Measurements from ENCODE around the gene DAGLA. TPM values are rescaled to one million over a fixed set of nuclear protein-coding genes. Genes with fewer than 3 reads are reported as not detected.
A peak's percentile ranks its signal among the peaks of the same experiment; 100 is the strongest.

Gene DAGLA
- total RNA-seq, 4 donors from 2014 or later: 11.9 to 31.4 (median 17.0) TPM

GRCh38 chr11:61686469-61686868, 6.3 kb downstream of the DAGLA start:
- intact Hi-C loops (cut with DNase I; ENCODE audit: low total_unique reads) (no loop called here), in situ Hi-C loops (cut with MboI; ENCODE audit: low pct_ligation_motif_present in 1 of 4, low pct_unique_long_range_greater_than_20kb in 1 of 4, low sequenced_read_pairs in 3 of 4) (no loop called here)
- H3K4me3 ChIP-seq: no peak overlapping the region
- peaks cover 22 to 75% (median 64%) of the 10 kb centered on the region in 4 donors for H3K4me1 ChIP-seq
- no peak overlapping the region for H3K27ac ChIP-seq
- TF ChIP-seq POLR2AphosphoS5 (IDR thresholded peaks at IDR 0.05) (no peak), CTCF (IDR thresholded peaks at IDR 0.05) (no peak), POLR2A (IDR thresholded peaks at IDR 0.05) (no peak), EP300 (IDR thresholded peaks at IDR 0.05; ENCODE audit: low read depth) (no peak)
- H3K27me3 ChIP-seq: no peaks in the 10 kb centered on the region
- no peak for DNase-seq
- H3K36me3 ChIP-seq: no peaks in the 10 kb centered on the region
- no peaks in the 10 kb centered on the region for H3K9me3 ChIP-seq
- WGBS, 2 donors (ENCODE audit: low coverage in 1 of 2): 50 to 85% methylated on average over 1 to 8 of the region's 8 CpGs

- in situ Hi-C loops (cut with MboI; ENCODE audit: low pct_ligation_motif_present in 1 of 4, low pct_unique_long_range_greater_than_20kb in 1 of 4, low sequenced_read_pairs in 3 of 4): no loop called here
- Histone ChIP-seq H3K27ac (peak overlapping the region; percentile 85 to 90 (median 88)), H3K9me3 (no peaks in the 10 kb centered on the region), H3K36me3 (no peaks in the 10 kb centered on the region), H3K27me3 (no peaks in the 10 kb centered on the region), H3K4me3 (no peak overlapping the region), H3K4me1 (peaks cover 22 to 77% (median 62%) of the 10 kb centered on the region in 4 donors)
- no peak for DNase-seq
- TF ChIP-seq EP300 (IDR thresholded peaks at IDR 0.05; ENCODE audit: low read depth) (no peak), CTCF (IDR thresholded peaks at IDR 0.05) (no peak), POLR2A (IDR thresholded peaks at IDR 0.05) (no peak), POLR2AphosphoS5 (IDR thresholded peaks at IDR 0.05) (no peak)
- WGBS, 2 donors (ENCODE audit: low coverage in 1 of 2): 60 to 88% methylated on average over 1 to 11 of the region's 11 CpGs
- intact Hi-C loops (cut with DNase I; ENCODE audit: low total_unique reads): no loop called here
Measured at GRCh38 chr11:61687420-61687819, 7.2 kb downstream of the DAGLA start.

GRCh38 chr11:61688365-61689163, 8.4 kb downstream of the DAGLA start:
- Histone ChIP-seq H3K9me3 (no peaks in the 10 kb centered on the region), H3K27ac (peak overlapping the region; percentile 85 to 90 (median 88))
- intact Hi-C loops (cut with DNase I; ENCODE audit: low total_unique reads): no loop called here

DNA sequence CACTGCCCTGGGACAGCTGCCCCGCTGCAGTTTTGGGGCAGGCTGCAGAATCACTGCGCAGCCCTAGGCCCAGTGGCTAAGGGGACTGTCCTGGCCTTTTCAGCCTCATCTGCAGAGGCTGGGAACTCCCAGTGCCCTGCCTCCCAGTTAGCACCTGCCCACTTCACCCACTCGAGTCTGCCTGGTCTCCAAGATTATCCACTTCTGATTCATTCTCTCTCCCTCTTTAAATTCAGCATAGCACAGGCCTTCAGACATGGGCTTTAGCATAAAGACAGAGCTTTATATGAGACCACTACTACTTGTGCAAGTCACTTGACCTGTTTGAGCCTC, 8.9 kb downstream of the DAGLA start:
- Histone ChIP-seq H3K4me1 (peaks cover 22 to 70% (median 54%) of the 10 kb centered on the region in 4 donors), H3K9me3 (no peaks in the 10 kb centered on the region), H3K36me3 (no peaks in the 10 kb centered on the region), H3K27ac (peak overlapping the region; percentile 85 to 90 (median 88)), H3K27me3 (no peaks in the 10 kb centered on the region), H3K4me3 (no peak overlapping the region)
- intact Hi-C loops (cut with DNase I; ENCODE audit: low total_unique reads) (no loop called here), in situ Hi-C loops (cut with MboI; ENCODE audit: low pct_ligation_motif_present in 1 of 4, low pct_unique_long_range_greater_than_20kb in 1 of 4, low sequenced_read_pairs in 3 of 4) (no loop called here)
- 0 to 29% methylated on average over 1 to 3 of the region's 3 CpGs for WGBS, 2 donors (ENCODE audit: low coverage in 1 of 2)
- no peak for TF ChIP-seq EP300 (IDR thresholded peaks at IDR 0.05; ENCODE audit: low read depth)
- no peak for TF ChIP-seq CTCF (IDR thresholded peaks at IDR 0.05)
- no peak for TF ChIP-seq POLR2A (IDR thresholded peaks at IDR 0.05)
- TF ChIP-seq POLR2AphosphoS5 (IDR thresholded peaks at IDR 0.05): peak in 1 of 3 donors; percentile 8
- DNase-seq: no peak

More at GRCh38 chr11:61688365-61689163, 8.4 kb downstream of the DAGLA start:
- Histone ChIP-seq H3K36me3 (no peaks in the 10 kb centered on the region), H3K4me3 (peak overlapping the region in 1 of 4 donors; percentile 6), H3K4me1 (peaks cover 22 to 70% (median 54%) of the 10 kb centered on the region in 4 donors), H3K27me3 (no peaks in the 10 kb centered on the region)
- no peak for TF ChIP-seq CTCF (IDR thresholded peaks at IDR 0.05)
- peak; percentile 41 for TF ChIP-seq POLR2A (IDR thresholded peaks at IDR 0.05)
- peak; percentile 22 to 47 (median 44) for TF ChIP-seq POLR2AphosphoS5 (IDR thresholded peaks at IDR 0.05)
- DNase-seq: peak; percentile 83
- 20 to 43% methylated on average over 2 to 19 of the region's 19 CpGs for WGBS, 2 donors (ENCODE audit: low coverage in 1 of 2)
- in situ Hi-C loops (cut with MboI; ENCODE audit: low pct_ligation_motif_present in 1 of 4, low pct_unique_long_range_greater_than_20kb in 1 of 4, low sequenced_read_pairs in 3 of 4): no loop called here
